ENCODE measurements around the gene PSMD5.

Gene PSMD5

GRCh38 chr9:120842685-120843485, at the start of gene PSMD5:
Gene PSMD5 (minus strand): TSS chr9:120842922. CDS start chr9:120842909, 13 bp downstream.
- Histone ChIP-seq H3K36me3 (ENCODE audit: control insufficient read depth in 2 of 2, insufficient read depth in 2 of 2, low read length in 2 of 2) (peaks cover 0 to 5% of the 10 kb centered on the region in 2 donors), H3K9me3 (ENCODE audit: control insufficient read depth in 2 of 2, low read length in 2 of 2) (no peaks in the 10 kb centered on the region), H3K9ac (ENCODE audit: low read depth in 1 of 2, low read length in 2 of 2) (peak within 1 kb of the TSS; percentile 74 to 97), H3K27ac (ENCODE audit: low read depth in 2 of 2, low read length in 2 of 2) (peak within 1 kb of the TSS; percentile 89 to 94), H3K27me3 (ENCODE audit: control insufficient read depth in 2 of 2, insufficient read depth in 2 of 2, low read length in 2 of 2) (no peaks in the 10 kb centered on the region), H3K4me1 (ENCODE audit: control insufficient read depth in 2 of 2, insufficient read depth in 2 of 2, low read length in 2 of 2) (peaks cover 2 to 13% of the 10 kb centered on the region in 2 donors), H3K4me3 (ENCODE audit: low read length in 2 of 2) (peak within 1 kb of the TSS; percentile 70 to 98)

GRCh38 chr9:120891884-120892747, 49.4 kb upstream of the PSMD5 start:
- Histone ChIP-seq H3K36me3 (ENCODE audit: control insufficient read depth in 2 of 2, insufficient read depth in 2 of 2, low read length in 2 of 2) (no peaks in the 10 kb centered on the region), H3K9me3 (ENCODE audit: control insufficient read depth in 2 of 2, low read length in 2 of 2) (no peaks in the 10 kb centered on the region), H3K27ac (ENCODE audit: low read depth in 2 of 2, low read length in 2 of 2) (peak overlapping the region; percentile 13 to 59), H3K9ac (ENCODE audit: low read depth in 1 of 2, low read length in 2 of 2) (no peak overlapping the region), H3K27me3 (ENCODE audit: control insufficient read depth in 2 of 2, insufficient read depth in 2 of 2, low read length in 2 of 2) (no peaks in the 10 kb centered on the region), H3K4me1 (ENCODE audit: control insufficient read depth in 2 of 2, insufficient read depth in 2 of 2, low read length in 2 of 2) (peaks cover 16 to 18% of the 10 kb centered on the region in 2 donors), H3K4me3 (ENCODE audit: low read length in 2 of 2) (no peak overlapping the region)

GRCh38 chr9:120891245-120891883, 48.6 kb upstream of the PSMD5 start:
- H3K27ac ChIP-seq (ENCODE audit: low read depth in 2 of 2, low read length in 2 of 2) = peak overlapping the region; percentile 13 to 59
- H3K27me3 ChIP-seq (ENCODE audit: control insufficient read depth in 2 of 2, insufficient read depth in 2 of 2, low read length in 2 of 2) = no peaks in the 10 kb centered on the region
- H3K9me3 ChIP-seq (ENCODE audit: control insufficient read depth in 2 of 2, low read length in 2 of 2) = no peaks in the 10 kb centered on the region
- no peaks in the 10 kb centered on the region for H3K36me3 ChIP-seq (ENCODE audit: control insufficient read depth in 2 of 2, insufficient read depth in 2 of 2, low read length in 2 of 2)
- no peak overlapping the region for H3K9ac ChIP-seq (ENCODE audit: low read depth in 1 of 2, low read length in 2 of 2)
- peaks cover 16 to 19% of the 10 kb centered on the region in 2 donors for H3K4me1 ChIP-seq (ENCODE audit: control insufficient read depth in 2 of 2, insufficient read depth in 2 of 2, low read length in 2 of 2)
- no peak overlapping the region for H3K4me3 ChIP-seq (ENCODE audit: low read length in 2 of 2)

- Histone ChIP-seq H3K4me1 (ENCODE audit: control insufficient read depth in 2 of 2, insufficient read depth in 2 of 2, low read length in 2 of 2) (peaks cover 21 to 27% of the 10 kb centered on the region in 2 donors), H3K27me3 (ENCODE audit: control insufficient read depth in 2 of 2, insufficient read depth in 2 of 2, low read length in 2 of 2) (no peaks in the 10 kb centered on the region), H3K27ac (ENCODE audit: low read depth in 2 of 2, low read length in 2 of 2) (peak overlapping the region; percentile 15 to 59), H3K36me3 (ENCODE audit: control insufficient read depth in 2 of 2, insufficient read depth in 2 of 2, low read length in 2 of 2) (no peaks in the 10 kb centered on the region), H3K9ac (ENCODE audit: low read depth in 1 of 2, low read length in 2 of 2) (peak overlapping the region in 1 of 2 donors; percentile 22), H3K4me3 (ENCODE audit: low read length in 2 of 2) (no peak overlapping the region), H3K9me3 (ENCODE audit: control insufficient read depth in 2 of 2, low read length in 2 of 2) (no peaks in the 10 kb centered on the region)
Measured at GRCh38 chr9:120890320-120891244, 47.9 kb upstream of the PSMD5 start.

- peaks cover 22 to 28% of the 10 kb centered on the region in 2 donors for H3K4me1 ChIP-seq (ENCODE audit: control insufficient read depth in 2 of 2, insufficient read depth in 2 of 2, low read length in 2 of 2)
- H3K36me3 ChIP-seq (ENCODE audit: control insufficient read depth in 2 of 2, insufficient read depth in 2 of 2, low read length in 2 of 2) = no peaks in the 10 kb centered on the region
- H3K4me3 ChIP-seq (ENCODE audit: low read length in 2 of 2) = no peak overlapping the region
- no peaks in the 10 kb centered on the region for H3K9me3 ChIP-seq (ENCODE audit: control insufficient read depth in 2 of 2, low read length in 2 of 2)
- H3K27me3 ChIP-seq (ENCODE audit: control insufficient read depth in 2 of 2, insufficient read depth in 2 of 2, low read length in 2 of 2) = no peaks in the 10 kb centered on the region
- no peak overlapping the region for H3K9ac ChIP-seq (ENCODE audit: low read depth in 1 of 2, low read length in 2 of 2)
- H3K27ac ChIP-seq (ENCODE audit: low read depth in 2 of 2, low read length in 2 of 2) = peak overlapping the region; percentile 15 to 23
Measured at GRCh38 chr9:120889606-120890271, 47.0 kb upstream of the PSMD5 start.

- Histone ChIP-seq H3K27me3 (ENCODE audit: control insufficient read depth in 2 of 2, insufficient read depth in 2 of 2, low read length in 2 of 2) (no peaks in the 10 kb centered on the region), H3K27ac (ENCODE audit: low read depth in 2 of 2, low read length in 2 of 2) (peak overlapping the region in 1 of 2 donors; percentile 6), H3K9me3 (ENCODE audit: control insufficient read depth in 2 of 2, low read length in 2 of 2) (no peaks in the 10 kb centered on the region), H3K4me3 (ENCODE audit: low read length in 2 of 2) (no peak overlapping the region), H3K36me3 (ENCODE audit: control insufficient read depth in 2 of 2, insufficient read depth in 2 of 2, low read length in 2 of 2) (no peaks in the 10 kb centered on the region), H3K4me1 (ENCODE audit: control insufficient read depth in 2 of 2, insufficient read depth in 2 of 2, low read length in 2 of 2) (peaks cover 22 to 28% of the 10 kb centered on the region in 2 donors), H3K9ac (ENCODE audit: low read depth in 1 of 2, low read length in 2 of 2) (no peak overlapping the region)
Measured at GRCh38 chr9:120888626-120889025, 45.9 kb upstream of the PSMD5 start.

GRCh38 chr9:120886490-120886967, 43.8 kb upstream of the PSMD5 start:
- Histone ChIP-seq H3K36me3 (ENCODE audit: control insufficient read depth in 2 of 2, insufficient read depth in 2 of 2, low read length in 2 of 2) (no peaks in the 10 kb centered on the region), H3K9me3 (ENCODE audit: control insufficient read depth in 2 of 2, low read length in 2 of 2) (no peaks in the 10 kb centered on the region), H3K27ac (ENCODE audit: low read depth in 2 of 2, low read length in 2 of 2) (no peak overlapping the region), H3K9ac (ENCODE audit: low read depth in 1 of 2, low read length in 2 of 2) (no peak overlapping the region), H3K27me3 (ENCODE audit: control insufficient read depth in 2 of 2, insufficient read depth in 2 of 2, low read length in 2 of 2) (no peaks in the 10 kb centered on the region), H3K4me1 (ENCODE audit: control insufficient read depth in 2 of 2, insufficient read depth in 2 of 2, low read length in 2 of 2) (peaks cover 13 to 19% of the 10 kb centered on the region in 2 donors), H3K4me3 (ENCODE audit: low read length in 2 of 2) (no peak overlapping the region)

GRCh38 chr9:120885958-120886357, 43.2 kb upstream of the PSMD5 start:
- H3K27ac ChIP-seq (ENCODE audit: low read depth in 2 of 2, low read length in 2 of 2) = peak overlapping the region in 1 of 2 donors; percentile 46
- H3K27me3 ChIP-seq (ENCODE audit: control insufficient read depth in 2 of 2, insufficient read depth in 2 of 2, low read length in 2 of 2) = no peaks in the 10 kb centered on the region
- no peaks in the 10 kb centered on the region for H3K9me3 ChIP-seq (ENCODE audit: control insufficient read depth in 2 of 2, low read length in 2 of 2)
- H3K9ac ChIP-seq (ENCODE audit: low read depth in 1 of 2, low read length in 2 of 2) = no peak overlapping the region
- peaks cover 11 to 17% of the 10 kb centered on the region in 2 donors for H3K4me1 ChIP-seq (ENCODE audit: control insufficient read depth in 2 of 2, insufficient read depth in 2 of 2, low read length in 2 of 2)
- H3K36me3 ChIP-seq (ENCODE audit: control insufficient read depth in 2 of 2, insufficient read depth in 2 of 2, low read length in 2 of 2) = no peaks in the 10 kb centered on the region
- H3K4me3 ChIP-seq (ENCODE audit: low read length in 2 of 2) = no peak overlapping the region

GRCh38 chr9:120885457-120885856, 42.7 kb upstream of the PSMD5 start:
- Histone ChIP-seq H3K36me3 (ENCODE audit: control insufficient read depth in 2 of 2, insufficient read depth in 2 of 2, low read length in 2 of 2) (no peaks in the 10 kb centered on the region), H3K9me3 (ENCODE audit: control insufficient read depth in 2 of 2, low read length in 2 of 2) (no peaks in the 10 kb centered on the region), H3K27me3 (ENCODE audit: control insufficient read depth in 2 of 2, insufficient read depth in 2 of 2, low read length in 2 of 2) (no peaks in the 10 kb centered on the region), H3K27ac (ENCODE audit: low read depth in 2 of 2, low read length in 2 of 2) (peak overlapping the region in 1 of 2 donors; percentile 46), H3K4me3 (ENCODE audit: low read length in 2 of 2) (no peak overlapping the region), H3K9ac (ENCODE audit: low read depth in 1 of 2, low read length in 2 of 2) (no peak overlapping the region), H3K4me1 (ENCODE audit: control insufficient read depth in 2 of 2, insufficient read depth in 2 of 2, low read length in 2 of 2) (peaks cover 10 to 12% of the 10 kb centered on the region in 2 donors)

All from mucosa of rectum (tissue), 2 donors.